GM21717 (cell line): ENCODE results near the gene CXXC1.
"Not testable (repeated sequence)": the region's sequence is repeated elsewhere in the genome, so short reads cannot be mapped to it uniquely, and the experiment has no call there.

Experiments
- ATAC-seq: cut with Tn5 transposase; IDR thresholded peaks from one replicate; pipeline ENCODE4 v1.9.1; 2021; ENCODE audit warnings: mild to moderate bottlenecking, moderate library complexity; ENCODE audit not compliant: unreplicated experiment

CXXC1 gene

DNA sequence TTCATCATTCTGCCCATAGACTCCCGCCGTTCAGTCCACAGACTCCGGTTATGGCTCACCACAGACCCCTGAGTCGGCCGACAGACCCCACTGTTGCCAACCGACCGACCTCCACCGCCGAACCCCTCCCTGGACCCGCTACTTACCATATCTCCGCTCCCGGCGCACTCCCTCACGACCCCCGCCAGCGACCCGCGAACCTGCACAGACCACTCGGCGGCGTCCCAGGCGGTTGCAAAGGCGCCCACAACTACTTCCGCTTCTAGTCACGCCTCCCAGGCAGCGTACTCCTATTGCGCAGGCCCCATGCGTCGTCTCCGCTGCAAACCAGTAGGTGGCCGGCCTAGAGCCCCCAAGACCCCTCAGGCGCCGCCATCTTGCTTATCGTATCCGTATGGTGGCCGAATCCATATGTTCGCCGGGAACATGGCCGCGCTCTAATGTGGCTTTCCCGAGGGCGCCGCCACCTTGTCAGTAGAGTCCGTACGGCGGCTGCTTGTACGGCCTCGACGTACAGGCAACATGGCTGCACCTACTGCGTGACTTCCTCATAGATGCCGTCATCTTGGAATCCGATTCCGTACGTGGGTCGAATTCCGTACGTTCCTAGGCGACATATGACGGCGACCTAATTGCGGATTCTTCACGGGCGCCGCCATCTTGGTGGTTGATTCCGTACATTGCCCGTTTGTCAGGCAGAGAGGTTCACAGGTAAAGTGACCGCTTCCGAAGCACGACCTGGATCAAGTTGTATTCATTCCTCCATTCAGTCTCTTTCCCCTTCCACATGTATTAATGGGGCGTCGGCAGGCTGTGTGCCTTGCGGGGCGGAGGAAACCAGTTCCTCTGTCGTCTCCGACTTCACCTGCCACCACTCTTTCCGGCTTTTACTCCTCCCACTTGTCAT lies at the start of gene CXXC1:
CXXC1 (minus strand) TSS at position 252 of the 907 bp plus-strand sequence; CDS start at position 149, 103 bp downstream.
- ATAC-seq = peak; percentile 83

DNA sequence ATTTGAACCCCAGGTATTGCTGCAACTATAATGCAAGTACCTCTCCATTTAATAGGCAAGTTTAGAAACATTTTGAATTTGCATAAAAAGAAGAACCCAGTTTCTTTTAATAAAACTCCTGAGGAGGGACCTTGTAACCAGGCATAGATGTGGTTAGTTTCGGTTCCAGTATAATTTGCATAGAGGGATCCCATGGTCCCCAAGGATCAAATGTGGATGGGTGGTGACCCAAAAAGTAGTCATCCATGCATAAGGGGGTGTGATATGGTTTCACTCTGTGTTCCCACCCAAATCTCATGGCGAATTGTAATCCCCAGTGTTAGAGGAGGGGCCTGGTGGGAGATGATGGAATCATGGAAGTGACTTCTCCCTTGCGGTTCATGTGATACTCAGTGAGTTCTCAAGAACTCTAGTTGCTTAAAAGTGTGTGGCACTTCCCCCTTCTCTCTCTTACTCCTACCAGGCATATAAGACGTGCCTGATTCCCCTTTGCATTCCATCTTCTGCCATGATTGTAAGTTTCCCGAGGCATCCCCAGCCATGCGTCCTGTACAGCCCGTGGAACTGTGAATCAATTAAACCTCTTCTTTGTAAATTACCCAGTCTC lies 47.2 kb upstream of the CXXC1 start:
- ATAC-seq = peak; percentile 69

- no peak for ATAC-seq
These were observed 44.2 kb upstream of the CXXC1 start for GRCh38 chr18:50331691-50332090.

- ATAC-seq = no peak
These were observed 42.7 kb upstream of the CXXC1 start for GRCh38 chr18:50330176-50330575.

DNA sequence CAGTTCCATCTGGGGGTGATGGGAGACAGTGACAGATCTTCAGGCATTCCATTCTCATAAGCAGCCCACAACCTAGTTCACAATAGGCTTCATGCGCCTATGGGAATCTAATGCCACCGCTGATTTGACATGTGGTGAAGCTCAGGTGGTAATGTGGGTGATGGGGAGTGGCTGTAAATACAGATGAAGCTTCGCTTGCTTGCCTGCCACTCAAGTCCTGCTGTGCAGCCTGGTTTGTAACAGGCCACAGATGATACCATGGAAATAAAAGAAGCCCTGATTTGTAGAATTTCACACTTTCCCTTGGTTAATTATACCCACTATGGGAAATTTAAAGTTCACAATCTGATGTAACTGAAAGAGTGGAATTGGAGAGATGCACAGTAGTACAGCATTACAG lies 40.5 kb upstream of the CXXC1 start:
- ATAC-seq = no peak

GRCh38 chr18:50320719-50321118 lies 33.2 kb upstream of the CXXC1 start:
- ATAC-seq = no peak

GRCh38 chr18:50315100-50315871 lies 27.8 kb upstream of the CXXC1 start:
- ATAC-seq = peak; percentile 73

GRCh38 chr18:50313873-50314460 lies 26.5 kb upstream of the CXXC1 start:
- ATAC-seq = no peak

GRCh38 chr18:50313031-50313607 lies 25.6 kb upstream of the CXXC1 start:
- peak; percentile 26 for ATAC-seq

DNA sequence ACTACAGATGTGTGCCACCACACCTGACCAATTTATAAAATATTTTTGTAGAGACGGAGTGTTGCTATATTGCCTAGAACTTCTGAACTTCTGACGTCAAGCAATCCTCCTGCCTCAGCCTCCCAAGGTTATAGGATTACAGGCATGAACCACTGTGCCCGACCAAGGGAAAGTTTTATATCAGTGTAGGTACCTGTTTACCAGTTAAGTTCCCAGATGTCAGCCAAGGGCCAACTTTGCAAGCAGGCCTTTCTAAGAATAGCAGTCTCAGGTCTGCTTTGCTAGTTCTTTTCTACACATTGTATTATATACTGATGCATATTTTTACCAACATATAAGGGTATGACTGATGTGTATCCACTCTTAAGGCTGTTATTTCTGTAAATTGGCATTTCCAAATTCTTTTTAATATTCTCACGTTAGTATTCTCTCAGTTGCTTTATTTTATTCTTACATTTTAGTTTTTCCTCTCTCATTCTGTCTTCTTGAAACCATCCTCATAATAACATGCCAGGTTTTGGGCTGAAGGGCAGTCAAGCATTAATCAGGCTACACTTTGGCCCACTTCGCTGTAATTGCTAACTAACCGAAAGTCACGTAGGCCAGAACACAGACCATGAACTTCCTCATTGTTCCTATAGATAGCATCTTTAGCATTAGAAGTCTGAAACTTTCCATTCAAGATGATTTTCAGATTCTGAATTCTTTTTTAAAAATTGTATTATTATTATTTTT lies 25.0 kb upstream of the CXXC1 start:
- ATAC-seq = peak; percentile 73

DNA sequence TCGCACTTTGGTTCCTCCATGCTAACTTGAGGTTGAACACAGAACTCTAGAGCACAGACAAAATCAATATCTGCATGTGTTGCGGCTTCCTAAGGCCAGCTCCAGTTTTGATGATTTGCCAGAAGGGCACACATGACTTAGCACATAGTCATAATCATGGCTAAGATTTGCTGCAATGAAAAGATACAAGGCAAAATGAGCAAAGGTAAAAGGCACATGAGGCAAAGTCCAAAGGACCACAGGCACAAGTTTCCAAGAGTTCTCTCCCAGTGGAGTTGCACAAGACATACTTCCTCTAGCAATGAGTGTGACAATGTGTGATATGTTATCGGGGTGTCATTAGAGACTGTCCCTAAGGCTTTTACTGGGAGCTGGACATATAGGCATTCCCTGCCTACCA lies 24.2 kb upstream of the CXXC1 start:
- ATAC-seq = no peak

DNA sequence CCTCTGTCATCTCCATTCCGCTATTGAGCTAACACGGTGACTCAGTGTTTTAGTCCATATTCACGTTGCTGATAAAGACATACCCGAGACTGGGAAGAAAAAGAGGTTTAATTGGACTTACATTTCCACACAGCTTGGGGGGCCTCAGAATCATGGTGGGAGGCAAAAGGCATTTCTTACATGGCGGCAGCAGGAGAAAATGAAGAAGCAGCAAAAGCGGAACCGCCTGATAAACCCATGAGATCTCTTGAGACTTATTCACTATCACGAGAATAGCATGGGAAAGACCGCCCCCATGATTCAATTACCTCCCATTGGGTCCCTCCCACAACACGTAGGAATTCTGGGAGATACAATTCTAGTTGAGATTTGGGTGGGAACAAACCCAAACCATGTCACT lies 22.6 kb upstream of the CXXC1 start:
- no peak for ATAC-seq

DNA sequence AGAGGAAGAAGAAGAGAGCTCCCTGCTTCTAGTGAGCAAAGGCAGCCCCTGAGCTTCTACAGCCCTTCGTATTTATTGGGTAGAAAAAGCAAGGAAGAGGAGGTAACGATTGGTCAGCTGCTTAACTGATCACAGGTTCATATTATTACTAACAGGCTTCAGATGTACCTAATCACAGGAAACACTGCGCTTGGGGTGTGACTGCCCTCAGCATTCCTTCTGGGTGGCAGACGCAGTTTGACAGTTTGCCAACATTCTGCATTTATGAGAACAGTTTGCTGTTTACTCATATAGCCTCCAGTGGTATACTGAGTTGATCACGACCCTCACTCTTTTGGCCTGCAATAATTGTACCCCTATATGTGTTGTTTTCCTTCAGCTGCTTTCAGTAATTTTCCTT lies 21.4 kb upstream of the CXXC1 start:
- ATAC-seq = not testable (repeated sequence)

DNA sequence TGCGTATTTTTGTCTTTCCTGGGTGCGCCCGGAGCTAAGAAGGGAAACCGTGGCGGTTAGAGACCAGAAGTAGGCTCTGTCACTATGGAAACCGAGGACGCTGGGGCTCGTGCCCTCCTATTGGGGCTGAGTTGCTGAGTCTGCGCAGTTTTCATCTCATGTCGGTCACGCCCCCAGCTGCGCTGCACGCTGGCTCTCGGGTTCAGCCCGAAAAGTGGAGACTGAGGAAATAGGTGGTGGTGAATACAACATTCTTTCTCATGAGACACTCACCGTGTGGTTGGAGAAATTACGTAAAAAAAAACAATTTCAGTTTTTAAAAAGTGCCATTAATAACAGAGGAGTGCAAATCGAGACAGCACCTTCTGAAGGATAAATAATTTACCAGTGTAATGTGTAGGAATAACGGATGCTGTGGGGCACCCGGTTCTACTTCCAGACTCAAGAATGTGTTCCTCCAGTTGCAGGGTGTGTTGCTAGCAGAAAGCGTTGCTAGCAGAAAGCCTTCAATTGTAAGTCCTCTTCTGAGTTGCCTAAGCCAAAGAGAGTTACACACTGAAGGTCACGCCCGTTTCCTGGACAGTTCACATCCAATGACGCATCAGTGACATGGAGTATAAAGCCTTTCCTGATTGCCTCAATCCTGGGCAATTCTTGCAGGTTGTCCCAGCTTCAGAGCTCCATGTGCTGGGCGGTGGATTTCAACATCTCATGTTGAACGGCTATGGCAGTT lies 20.4 kb upstream of the CXXC1 start:
- peak; percentile 83 for ATAC-seq

DNA sequence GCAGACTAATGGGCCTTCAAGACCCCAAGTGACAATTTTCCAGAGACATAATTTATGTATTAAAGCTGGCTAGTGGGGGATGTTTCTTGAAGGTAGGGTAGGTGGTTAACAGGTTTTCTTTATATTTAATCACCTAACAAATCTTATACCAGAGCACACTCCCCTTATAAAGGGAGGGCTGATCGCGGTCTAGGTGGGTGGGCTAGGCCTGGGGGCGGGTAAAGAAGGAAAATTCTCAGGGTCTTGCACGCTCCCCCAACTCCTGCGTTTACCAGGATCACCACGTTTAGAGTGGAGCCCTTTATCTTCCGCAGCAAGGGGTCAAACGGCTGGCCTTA lies 19.9 kb upstream of the CXXC1 start:
- ATAC-seq = peak; percentile 17

DNA sequence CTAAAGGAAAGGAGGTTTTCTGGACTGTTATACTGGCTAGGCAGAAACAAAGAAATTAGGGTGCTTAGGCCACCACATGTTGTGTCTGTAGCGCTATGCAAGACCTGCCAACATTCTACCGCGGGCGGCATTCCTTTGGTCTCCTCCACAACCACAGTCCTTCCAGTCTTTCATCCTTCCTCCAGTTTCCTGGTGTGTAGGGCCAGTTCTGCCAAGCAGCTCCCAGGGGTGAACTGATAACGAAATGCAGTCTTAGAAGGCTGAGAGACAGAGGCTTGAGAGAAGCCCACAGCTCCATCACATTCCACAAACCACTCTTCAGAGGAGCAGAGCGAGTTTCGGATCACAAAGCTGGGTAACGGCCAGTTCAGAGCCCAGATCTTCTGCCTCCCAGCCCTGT lies 19.5 kb upstream of the CXXC1 start:
- ATAC-seq = no peak

DNA sequence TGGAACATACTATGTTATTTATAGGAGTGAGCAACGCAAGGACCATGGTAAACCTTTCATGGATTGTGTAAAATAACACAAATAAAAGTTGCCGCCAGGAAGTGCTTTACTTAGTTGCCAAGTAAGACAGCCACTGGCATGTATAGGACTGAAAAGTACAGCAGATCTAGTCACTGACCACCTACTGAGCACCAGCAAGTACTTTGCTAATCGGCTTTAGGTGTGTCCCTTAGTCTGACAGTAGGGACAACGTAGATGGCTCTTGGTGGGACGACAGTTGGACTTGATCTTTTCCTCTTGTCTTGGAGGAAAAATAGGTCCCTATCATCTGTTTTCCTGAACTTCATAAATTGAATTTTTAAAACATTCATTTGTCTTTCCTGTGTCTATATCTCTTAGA lies 13.6 kb upstream of the CXXC1 start:
- no peak for ATAC-seq

DNA sequence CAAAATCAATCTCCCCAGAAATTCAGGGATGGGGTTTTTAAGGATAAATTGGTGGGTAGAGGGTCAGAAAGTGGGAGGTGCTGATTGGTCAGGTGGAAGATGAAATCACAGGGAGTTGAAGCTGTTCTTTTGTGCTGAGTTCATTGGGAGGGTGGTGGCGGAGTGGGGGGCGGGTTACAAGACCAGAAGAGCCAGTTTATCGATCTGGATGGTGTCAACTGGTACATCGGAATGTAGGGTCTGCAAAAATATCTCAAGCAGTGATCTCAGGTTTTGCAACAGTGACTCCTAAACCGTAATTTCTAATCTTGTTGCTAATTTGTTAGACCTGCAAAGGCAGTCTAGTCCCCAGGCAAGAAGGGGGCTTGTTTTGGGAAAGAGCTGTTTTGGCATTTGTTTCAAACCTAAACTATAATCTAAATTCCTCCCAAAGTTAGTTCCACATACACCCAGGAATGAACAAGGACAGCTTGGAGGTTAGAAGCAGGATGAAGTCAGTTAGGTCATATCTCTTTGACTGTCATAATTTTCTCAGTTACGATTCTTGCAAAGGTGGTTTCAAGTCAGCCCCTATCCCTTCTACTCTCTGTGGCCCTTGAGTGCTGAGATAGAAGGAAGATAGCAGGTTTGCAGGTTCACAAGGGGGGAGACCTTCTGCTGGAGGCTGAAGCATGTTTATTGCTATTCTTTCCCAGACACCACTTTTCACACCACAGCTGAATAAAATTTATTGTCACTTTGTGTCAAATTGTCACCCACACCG lies 12.3 kb upstream of the CXXC1 start:
- ATAC-seq = no peak
